Erythroblast (primary cell): ENCODE data around the gene LCA5L.
"Not testable (repeated sequence)": the region's sequence is repeated elsewhere in the genome, so short reads cannot be mapped to it uniquely, and the experiment has no call there.

Experiments
- GATA1 ChIP-seq: IDR thresholded peaks from 2 replicates; pipeline ENCODE4 v1.6.1; 2011; ENCODE audit warnings: low read depth, mild to moderate bottlenecking, control low read depth, low read length, moderate library complexity
- POLR2A ChIP-seq: IDR thresholded peaks from 2 replicates; pipeline ENCODE4 v1.6.1; 2011; ENCODE audit warnings: mild to moderate bottlenecking, low read length

GRCh38 chr21:39382096-39382495, 63.5 kb downstream of the LCA5L start:
- TF ChIP-seq POLR2A, GATA1: not testable (repeated sequence)
